HG03060 (cell line): ENCODE measurements around the gene ROR2.

Experiments used
- ATAC-seq: cut with Tn5 transposase; IDR thresholded peaks from one replicate; pipeline ENCODE4 v1.9.1; 2021; ENCODE audit warnings: low read depth, moderate number of reproducible peaks; ENCODE audit not compliant: unreplicated experiment

Gene ROR2

GRCh38 chr9:91515074-91515687, 434.8 kb downstream of the ROR2 start:
- ATAC-seq = no peak
